OCI-LY7 (cell line): Measurements from ENCODE around the gene TMEM30B. TPM values are rescaled to one million over a fixed set of nuclear protein-coding genes. Genes with fewer than 3 reads are reported as not detected.

ENCODE experiments used
- BruUV-seq: library from RNA; stranded (reverse); fragments of 400-500 nt; replicated peaks from 2 replicates; lab custom pipeline; 2021; lab: Mats Ljungman, UMichigan
- CTCF ChIA-PET: fragments of 300-600 bp; sonication (Branson Sonifier 250); formaldehyde crosslinking; loops from one replicate; lab custom pipeline; 2022; ENCODE audit warnings: antibody characterized with exemption; ENCODE audit not compliant: unreplicated experiment; lab: Charles Lee
- POLR2A ChIA-PET: fragments of 300-600 bp; sonication (Branson Sonifier 250); formaldehyde crosslinking; loops from one replicate; lab custom pipeline; 2022; ENCODE audit warnings: antibody characterized with exemption; lab: Charles Lee
- DNase-seq: peaks from one replicate; pipeline ENCODE4 v3.0.0-alpha.2; 2015; ENCODE audit warnings: low spot score
- H2AFZ ChIP-seq: fragments of 200-600 bp; sonication (generic), shearing (Covaris generic); 2 replicates; pipeline ENCODE4 v1.6.1; 2014; ENCODE audit warnings: mild to moderate bottlenecking, antibody characterized with exemption, low read length, moderate library complexity
- H3K27ac ChIP-seq: fragments of 200-600 bp; sonication (generic); 2 replicates; pipeline ENCODE4 v1.5.1; 2014; ENCODE audit warnings: mixed run types, low read depth, mild to moderate bottlenecking, moderate library complexity, low read length, inconsistent platforms; ENCODE audit not compliant: poor library complexity, severe bottlenecking
- H3K36me3 ChIP-seq: fragments of 200-600 bp; sonication (generic); 2 replicates; pipeline ENCODE4 v1.6.1; 2014; ENCODE audit warnings: mild to moderate bottlenecking, antibody characterized with exemption, low read length, moderate library complexity, mixed read lengths; ENCODE audit not compliant: insufficient read depth
- H3K4me1 ChIP-seq: fragments of 200-600 bp; sonication (generic); 2 replicates; pipeline ENCODE4 v1.5.1; 2014; ENCODE audit warnings: mild to moderate bottlenecking, low read length; ENCODE audit not compliant: insufficient read depth, poor library complexity, severe bottlenecking
- H3K4me2 ChIP-seq: fragments of 200-600 bp; sonication (generic); 2 replicates; pipeline ENCODE4 v1.6.1; 2014; ENCODE audit warnings: mild to moderate bottlenecking, low read length
- H3K4me3 ChIP-seq: fragments of 200-600 bp; sonication (generic); 2 replicates; pipeline ENCODE4 v1.5.1; 2014; ENCODE audit warnings: mild to moderate bottlenecking, low read depth, low read length; ENCODE audit not compliant: poor library complexity, severe bottlenecking
- H3K79me2 ChIP-seq: fragments of 200-600 bp; sonication (generic); 2 replicates; pipeline ENCODE4 v1.6.1; 2016; ENCODE audit warnings: low read depth, mild to moderate bottlenecking, low read length, moderate library complexity, mixed read lengths; ENCODE audit not compliant: insufficient read depth
- H3K9me2 ChIP-seq: fragments of 200-600 bp; sonication (generic); 2 replicates; pipeline ENCODE4 v1.6.1; 2016; ENCODE audit warnings: mild to moderate bottlenecking, low read length, mixed read lengths; ENCODE audit not compliant: insufficient read depth
- H3K9me3 ChIP-seq: fragments of 200-600 bp; sonication (generic); 2 replicates; pipeline ENCODE4 v1.6.1; 2014; ENCODE audit warnings: mild to moderate bottlenecking, mixed run types, low read length, mixed read lengths
- H4K20me1 ChIP-seq: fragments of 200-600 bp; sonication (generic); 2 replicates; pipeline ENCODE4 v1.6.1; 2014; ENCODE audit warnings: mild to moderate bottlenecking, antibody characterized with exemption, low read length, moderate library complexity, mixed read lengths; ENCODE audit not compliant: insufficient read depth
- EZH2phosphoT487 ChIP-seq: fragments of 200-600 bp; sonication (generic); IDR thresholded peaks from 2 replicates; pipeline ENCODE4 v1.6.1; 2018; ENCODE audit warnings: low read depth, borderline replicate concordance, mild to moderate bottlenecking, mixed run types, antibody characterized with exemption, low read length, moderate library complexity, mixed read lengths
- intact Hi-C: fragments of 100-400 bp; cut with micrococcal nuclease; formaldehyde crosslinking; loops from one replicate; pipeline ENCODE4 v1.10.0; 2022; ENCODE audit not compliant: unreplicated experiment
- total RNA-seq, 2 experiments: library from RNA; depleted of rRNA in 1 of 2; stranded (reverse); fragments of >200 nt in 1 of 2; shearing (Covaris generic) in 1 of 2; gene quantifications; 2 replicates each; pipeline ENCODE4 v1.2.3, GENCODE V29; 2014 to 2022
- TF ChIP-seq, protein P1 (sequence below): fragments of 200-600 bp; sonication (generic); conservative IDR thresholded peaks from 2 replicates; pipeline ENCODE4 v1.5.1; 2014; ENCODE audit warnings: mild to moderate bottlenecking, antibody characterized with exemption, low read length, moderate library complexity, mixed read lengths

Gene TMEM30B
- total RNA-seq, 2 experiments from 2014 or later = not detected

DNA sequence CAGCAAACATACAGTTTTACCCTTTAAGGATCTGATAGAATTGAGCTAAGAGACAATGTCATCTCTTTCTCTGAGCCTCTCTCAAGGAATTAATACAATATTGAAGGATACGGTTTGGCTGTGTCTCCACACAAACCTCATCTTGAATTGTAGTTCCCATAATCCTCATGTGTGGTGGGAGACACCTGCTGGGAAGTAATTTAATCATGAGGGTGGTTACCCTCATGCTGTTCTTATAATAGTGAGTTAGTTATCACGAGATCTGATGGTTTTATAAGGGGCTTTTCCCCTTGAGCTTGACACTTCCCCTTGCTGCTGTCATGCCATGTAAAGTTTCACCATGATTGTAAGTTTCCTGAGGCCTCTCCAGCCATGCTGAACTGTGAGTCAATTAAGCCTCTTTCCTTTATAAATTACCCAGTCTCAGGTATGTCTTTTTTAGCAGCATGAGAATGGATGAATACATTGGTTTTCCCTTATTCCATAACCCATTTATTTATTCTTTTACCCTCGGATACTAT is 47.6 kb downstream of the TMEM30B start:
- no peak overlapping the region for H3K4me2 ChIP-seq
- DNase-seq = no peak
- no peaks in the 10 kb centered on the region for H3K9me3 ChIP-seq
- BruUV-seq = no TSS peak
- ChIA-PET POLR2A (no interaction called here), CTCF (no interaction called here)
- no peaks in the 10 kb centered on the region for H4K20me1 ChIP-seq
- intact Hi-C loops = no loop called here
- no peaks in the 10 kb centered on the region for H3K36me3 ChIP-seq
- no peaks in the 10 kb centered on the region for H3K4me1 ChIP-seq
- H3K4me3 ChIP-seq = no peak overlapping the region
- H3K79me2 ChIP-seq = no peaks in the 10 kb centered on the region
- TF ChIP-seq, protein P1, sequence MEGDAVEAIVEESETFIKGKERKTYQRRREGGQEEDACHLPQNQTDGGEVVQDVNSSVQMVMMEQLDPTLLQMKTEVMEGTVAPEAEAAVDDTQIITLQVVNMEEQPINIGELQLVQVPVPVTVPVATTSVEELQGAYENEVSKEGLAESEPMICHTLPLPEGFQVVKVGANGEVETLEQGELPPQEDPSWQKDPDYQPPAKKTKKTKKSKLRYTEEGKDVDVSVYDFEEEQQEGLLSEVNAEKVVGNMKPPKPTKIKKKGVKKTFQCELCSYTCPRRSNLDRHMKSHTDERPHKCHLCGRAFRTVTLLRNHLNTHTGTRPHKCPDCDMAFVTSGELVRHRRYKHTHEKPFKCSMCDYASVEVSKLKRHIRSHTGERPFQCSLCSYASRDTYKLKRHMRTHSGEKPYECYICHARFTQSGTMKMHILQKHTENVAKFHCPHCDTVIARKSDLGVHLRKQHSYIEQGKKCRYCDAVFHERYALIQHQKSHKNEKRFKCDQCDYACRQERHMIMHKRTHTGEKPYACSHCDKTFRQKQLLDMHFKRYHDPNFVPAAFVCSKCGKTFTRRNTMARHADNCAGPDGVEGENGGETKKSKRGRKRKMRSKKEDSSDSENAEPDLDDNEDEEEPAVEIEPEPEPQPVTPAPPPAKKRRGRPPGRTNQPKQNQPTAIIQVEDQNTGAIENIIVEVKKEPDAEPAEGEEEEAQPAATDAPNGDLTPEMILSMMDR = no peak
- no peak for TF ChIP-seq EZH2phosphoT487
- H3K27ac ChIP-seq = no peak overlapping the region
- H2AFZ ChIP-seq = no peak overlapping the region
- H3K9me2 ChIP-seq = no peaks in the 10 kb centered on the region

DNA sequence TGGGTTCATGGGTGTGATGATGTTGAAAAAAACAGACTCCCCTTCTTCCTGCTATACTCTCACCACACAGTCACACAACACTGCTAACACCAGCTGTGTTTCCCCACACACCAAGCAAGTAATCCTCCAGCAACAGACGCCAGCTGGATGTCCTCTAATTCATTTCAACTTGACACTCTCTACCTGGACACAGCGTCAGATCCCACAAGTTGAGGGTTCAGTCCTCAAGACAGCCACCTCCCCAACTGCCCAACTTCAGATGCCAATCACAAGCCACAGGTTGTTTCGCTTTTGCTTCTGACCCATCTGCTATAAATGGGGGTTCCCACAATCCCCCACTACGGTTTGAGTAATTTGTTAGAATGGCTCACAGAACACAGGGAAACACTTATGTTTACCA is 49.3 kb downstream of the TMEM30B start:
- intact Hi-C loops = no loop called here
- Histone ChIP-seq H3K9me3 (no peaks in the 10 kb centered on the region), H3K4me3 (no peak overlapping the region), H3K9me2 (no peaks in the 10 kb centered on the region), H3K4me1 (no peaks in the 10 kb centered on the region), H4K20me1 (no peaks in the 10 kb centered on the region), H2AFZ (no peak overlapping the region), H3K4me2 (no peak overlapping the region), H3K36me3 (no peaks in the 10 kb centered on the region), H3K79me2 (no peaks in the 10 kb centered on the region), H3K27ac (no peak overlapping the region)
- CTCF ChIA-PET = interaction anchor here (0.6 kb wide), 1 partner anchor 13 kb away, joined by 3 read pairs; no protein-coding TSS in a partner anchor
- no peak for DNase-seq
- POLR2A ChIA-PET = interaction anchor here (0.6 kb wide), 1 partner anchor 532 kb away, joined by 3 read pairs; no protein-coding TSS in a partner anchor
- TF ChIP-seq, protein P1 = no peak
- no peak for TF ChIP-seq EZH2phosphoT487
- no TSS peak for BruUV-seq

DNA sequence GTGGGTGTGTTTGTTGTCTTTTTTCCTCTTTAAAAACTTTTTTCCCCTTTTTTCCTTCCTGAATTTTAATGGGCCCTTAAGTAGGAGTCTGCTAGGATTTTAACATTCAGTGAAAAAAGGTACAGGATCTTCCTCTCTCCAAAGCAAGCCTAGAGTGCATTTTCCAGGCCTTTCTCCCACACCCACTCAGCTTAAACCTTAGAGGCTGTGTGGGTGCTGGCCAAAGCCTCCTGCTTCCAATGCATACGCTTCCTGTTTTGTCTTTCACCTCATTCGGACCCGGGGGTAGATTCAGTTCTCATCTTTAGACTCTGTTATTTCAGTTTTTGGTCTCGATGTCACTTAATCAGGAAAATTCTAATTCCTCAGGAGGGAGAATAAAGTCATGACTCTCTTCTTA is 51.2 kb downstream of the TMEM30B start:
- Histone ChIP-seq H3K9me3 (no peaks in the 10 kb centered on the region), H3K4me3 (no peak overlapping the region), H4K20me1 (no peaks in the 10 kb centered on the region), H3K27ac (no peak overlapping the region), H3K9me2 (no peaks in the 10 kb centered on the region), H3K36me3 (no peaks in the 10 kb centered on the region), H2AFZ (no peak overlapping the region), H3K4me1 (no peaks in the 10 kb centered on the region), H3K4me2 (no peak overlapping the region), H3K79me2 (no peaks in the 10 kb centered on the region)
- no TSS peak for BruUV-seq
- ChIA-PET POLR2A (no interaction called here), CTCF (no interaction called here)
- intact Hi-C loops = no loop called here
- no peak for DNase-seq
- TF ChIP-seq, protein P1 = no peak
- TF ChIP-seq EZH2phosphoT487 = no peak
